Measurements from ENCODE around the gene LYSMD3.
A peak's percentile ranks its signal among the peaks of the same experiment; 100 is the strongest.
"Not testable (repeated sequence)": the region's sequence is repeated elsewhere in the genome, so short reads cannot be mapped to it uniquely, and the experiment has no call there.

Gene LYSMD3

DNA sequence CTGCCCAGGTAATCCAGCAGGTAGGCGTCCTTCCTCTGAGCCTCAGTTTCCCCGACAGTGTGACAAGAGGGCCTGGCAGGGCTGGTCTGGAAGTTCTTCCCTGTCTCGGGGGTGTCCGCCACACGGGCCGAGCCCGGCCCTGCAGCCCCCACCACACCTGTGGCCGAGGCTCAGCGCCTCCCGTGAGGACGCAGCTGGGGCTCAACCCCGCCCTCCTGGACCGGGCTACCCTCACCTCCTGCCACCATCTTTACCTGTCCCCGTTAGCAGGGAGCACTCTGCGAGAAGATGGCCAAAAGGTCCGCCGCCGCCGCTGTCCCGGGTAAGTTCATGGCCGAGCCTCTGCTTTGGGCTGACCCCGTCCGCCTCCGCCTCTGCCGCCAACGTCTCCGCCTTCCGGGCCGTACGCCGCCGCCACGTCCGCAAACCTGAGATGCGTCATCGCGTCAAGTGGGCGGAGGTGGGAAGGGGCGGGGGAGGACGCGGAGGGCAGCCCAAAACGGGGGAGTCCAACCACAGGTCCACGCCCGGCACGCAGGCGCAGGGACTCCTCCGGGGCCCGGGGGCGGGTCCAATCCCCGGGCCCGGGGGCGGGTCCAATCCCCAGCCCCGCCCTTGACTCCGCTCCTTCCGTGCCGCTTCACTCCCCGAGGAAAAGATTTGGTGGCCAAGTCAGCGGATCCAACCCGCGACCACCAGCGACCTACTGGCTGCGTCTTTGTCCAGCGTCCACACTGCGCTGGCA lies at the start of gene LYSMD3:
Gene LYSMD3 (minus strand): TSS at position 391 of the 745 bp plus-strand sequence. CDS start 4,295 bp downstream, outside the sequence.
- DNase-seq, result peak; percentile 96

DNA sequence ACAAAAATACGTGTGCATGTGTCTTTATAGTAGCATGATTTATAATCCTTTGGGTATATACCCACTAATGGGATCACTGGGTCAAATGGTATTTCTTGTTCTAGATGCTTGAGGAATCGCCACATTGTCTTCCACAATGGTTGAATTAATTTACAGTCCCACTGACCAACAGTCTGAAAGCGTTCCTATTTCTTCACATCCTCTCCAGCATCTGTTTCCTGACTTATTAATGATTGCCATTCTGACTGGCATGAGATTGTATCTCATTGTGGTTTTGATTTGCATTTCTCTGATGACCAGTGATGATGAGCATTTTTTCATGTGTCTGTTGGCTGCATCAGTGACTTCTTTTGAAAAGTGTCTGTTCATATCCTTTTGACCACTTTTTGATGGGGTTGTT lies 47.2 kb upstream of the LYSMD3 start:
- DNase-seq, result not testable (repeated sequence)

DNA sequence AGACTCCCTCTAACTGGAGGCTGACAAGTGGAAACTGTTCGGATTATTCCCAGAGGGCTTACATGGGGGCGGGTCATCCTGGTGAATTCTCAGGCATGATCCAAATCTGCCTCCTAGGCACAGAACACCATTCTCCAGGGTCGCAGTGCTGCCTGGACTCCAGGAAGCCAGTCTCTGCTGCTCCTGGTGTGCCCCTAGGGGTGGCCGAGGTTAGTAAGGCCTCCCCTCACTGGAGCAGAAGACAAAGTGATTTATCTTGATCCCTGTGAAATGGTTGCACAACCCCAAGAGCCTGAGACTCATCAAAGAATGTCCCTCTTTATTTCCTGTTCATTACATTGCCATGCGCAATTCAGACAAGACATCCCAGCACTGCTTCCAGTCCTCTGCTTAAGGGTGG lies 46.3 kb upstream of the LYSMD3 start:
- DNase-seq, result no peak

DNA sequence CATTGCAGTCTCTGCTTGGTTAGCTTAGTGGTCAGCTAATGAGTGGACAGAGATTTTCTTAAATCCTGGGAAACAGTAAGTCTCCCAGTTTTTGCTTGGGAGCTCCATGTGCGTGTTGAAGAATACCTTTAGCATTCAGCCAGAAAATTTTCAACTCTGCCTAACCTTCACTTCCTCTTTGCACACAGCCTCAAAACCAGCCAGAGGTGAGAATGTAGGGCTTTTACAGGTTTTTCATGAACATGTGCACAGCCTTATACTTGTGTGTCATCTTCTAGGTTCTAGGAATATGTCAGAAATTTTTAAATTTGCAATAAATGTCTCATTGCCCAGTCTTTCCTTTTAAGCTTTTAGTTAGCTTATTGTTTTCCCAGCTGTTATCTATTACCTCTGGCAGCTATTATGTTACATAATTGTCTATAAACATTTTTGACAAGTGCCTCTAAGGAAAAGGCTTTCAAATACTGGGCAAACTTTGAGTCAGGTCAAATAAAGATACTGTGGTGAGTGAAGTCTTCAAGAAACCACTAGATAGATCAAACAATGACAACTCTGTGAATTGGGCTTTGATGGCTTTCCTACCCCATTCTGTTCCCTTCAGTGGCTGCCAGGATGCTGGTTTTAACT lies 41.9 kb upstream of the LYSMD3 start:
- DNase-seq, result no peak

DNA sequence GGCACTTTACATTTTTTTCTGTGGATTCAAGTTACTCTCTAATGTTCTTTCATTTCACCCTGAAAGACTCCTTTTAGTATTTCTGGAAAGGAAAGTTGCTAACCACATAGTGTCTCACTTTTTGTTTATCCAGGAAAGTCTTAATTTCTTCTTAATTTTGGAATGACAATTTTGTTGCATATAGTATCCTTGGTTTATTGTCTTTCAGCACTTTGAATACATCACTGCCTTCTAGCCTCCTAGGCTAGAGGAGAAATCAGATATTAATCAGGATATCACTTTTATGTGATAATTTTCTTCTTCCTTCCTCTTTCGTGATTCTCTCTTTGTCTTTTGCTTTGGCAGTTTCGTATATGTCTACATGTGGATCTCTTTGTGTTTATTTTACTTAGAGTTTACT lies 40.6 kb upstream of the LYSMD3 start:
- DNase-seq, result no peak

DNA sequence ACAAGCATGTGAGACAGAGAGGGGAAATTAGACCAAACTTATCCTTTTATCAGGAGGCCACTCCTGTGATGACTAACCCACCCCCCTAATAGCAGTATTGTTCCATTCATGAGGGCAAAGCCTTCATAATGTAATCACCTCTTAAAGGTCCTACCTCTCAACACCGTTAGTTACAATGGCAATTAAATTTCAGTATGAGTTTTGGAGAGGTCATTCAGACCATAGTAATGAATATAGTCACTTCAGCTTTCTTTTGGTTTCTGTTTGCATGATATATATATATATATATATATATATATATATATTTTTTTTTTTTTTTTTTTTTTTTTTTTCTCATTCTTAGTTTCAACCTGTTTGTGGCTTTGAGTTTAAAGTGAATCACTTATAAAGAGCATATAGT lies 39.7 kb upstream of the LYSMD3 start:
- DNase-seq, result no peak

DNA sequence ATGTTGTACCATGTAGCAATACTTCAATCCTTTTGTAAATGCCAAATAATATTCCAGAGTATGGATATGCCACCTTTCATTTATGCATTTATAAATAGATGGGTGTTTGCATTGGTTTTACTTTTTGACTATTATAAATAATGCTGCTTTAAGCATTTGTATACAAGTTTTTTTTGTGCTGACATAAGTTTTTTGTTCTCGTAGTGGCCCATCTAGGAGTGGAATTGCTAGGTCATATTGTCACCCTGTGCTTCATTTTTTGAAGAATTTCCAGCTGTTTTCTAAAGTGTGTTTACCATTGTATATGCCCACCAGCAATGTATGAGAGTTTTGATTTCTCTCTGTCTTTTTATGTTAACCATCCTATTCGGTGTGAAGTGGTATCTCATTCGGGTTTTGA lies 36.1 kb upstream of the LYSMD3 start:
- no peak for DNase-seq

DNA sequence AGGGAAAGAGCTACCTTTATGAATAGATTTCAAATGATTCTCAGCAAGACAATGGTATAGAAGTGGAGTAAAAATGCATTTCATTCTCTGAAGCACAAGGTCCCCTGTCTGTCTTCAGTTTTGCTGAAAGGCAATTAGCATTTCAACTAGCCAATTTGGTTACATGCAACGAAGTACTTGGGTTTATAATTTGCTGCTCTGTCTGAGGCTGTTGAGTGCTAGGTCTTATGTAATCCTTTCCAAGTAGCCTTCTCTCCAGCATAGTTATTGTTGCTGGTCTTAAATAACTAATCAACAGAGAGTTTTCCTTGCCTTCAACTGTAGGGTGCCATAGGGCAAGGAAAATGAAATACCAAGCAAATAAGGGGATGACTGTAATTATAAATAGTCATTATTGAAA lies 33.7 kb upstream of the LYSMD3 start:
- DNase-seq, result no peak

DNA sequence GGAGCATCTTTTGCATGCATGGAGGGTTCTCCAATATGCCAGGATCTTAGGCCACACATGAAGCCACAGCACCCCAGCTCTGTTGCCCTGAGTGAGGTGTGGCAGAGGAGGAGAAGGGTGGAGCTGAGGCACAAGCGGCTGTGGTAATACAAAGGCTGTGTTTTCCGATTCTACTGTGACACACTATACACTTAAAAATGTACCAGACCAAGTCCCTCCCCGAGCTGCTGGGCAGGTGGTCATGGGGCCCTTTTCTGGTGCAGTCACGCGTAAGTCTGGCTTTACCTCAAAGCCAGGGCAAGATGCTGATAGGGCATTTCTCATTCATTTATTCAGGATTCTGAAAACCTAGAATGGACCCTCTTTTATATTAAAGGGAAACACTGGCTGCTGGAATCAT lies 33.0 kb upstream of the LYSMD3 start:
- DNase-seq, result peak; percentile 49

DNA sequence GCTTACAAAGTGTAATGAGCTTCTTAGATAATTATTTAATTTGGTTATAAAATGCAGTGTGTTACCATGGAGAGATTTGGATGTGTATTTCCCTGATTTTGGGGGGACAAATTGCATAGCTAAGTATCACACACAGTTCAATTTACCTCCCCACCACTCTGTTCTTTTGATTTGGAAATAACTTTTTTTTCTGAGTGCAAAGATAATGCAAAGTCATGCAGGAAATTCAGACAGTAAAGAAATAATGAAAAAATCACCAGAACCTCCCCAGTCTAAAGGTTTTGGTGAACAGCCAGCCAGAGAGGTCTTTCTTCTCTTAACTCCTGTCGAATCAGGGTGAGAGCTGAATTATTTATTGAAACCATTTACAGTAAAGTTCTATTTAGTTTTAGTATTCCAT lies 32.4 kb upstream of the LYSMD3 start:
- DNase-seq, result no peak

DNA sequence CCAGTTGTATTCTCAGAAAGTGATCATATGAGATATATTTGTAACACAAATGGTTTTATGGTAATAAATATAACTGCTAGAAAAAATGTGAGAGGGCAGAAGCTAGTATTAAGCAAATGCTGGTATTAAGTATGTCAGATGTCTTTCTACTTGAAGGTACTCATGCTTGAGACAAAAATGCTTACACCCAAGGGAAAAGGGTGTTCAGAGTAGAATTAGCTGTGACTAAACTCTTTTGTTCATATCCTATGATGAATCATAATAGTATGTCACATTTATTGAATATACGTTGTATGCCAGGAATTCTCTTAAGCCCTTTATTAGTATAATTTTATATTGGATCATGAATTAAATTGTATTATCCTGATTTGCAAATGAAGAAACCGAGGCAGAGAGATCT lies 31.4 kb upstream of the LYSMD3 start:
- DNase-seq, result no peak

DNA sequence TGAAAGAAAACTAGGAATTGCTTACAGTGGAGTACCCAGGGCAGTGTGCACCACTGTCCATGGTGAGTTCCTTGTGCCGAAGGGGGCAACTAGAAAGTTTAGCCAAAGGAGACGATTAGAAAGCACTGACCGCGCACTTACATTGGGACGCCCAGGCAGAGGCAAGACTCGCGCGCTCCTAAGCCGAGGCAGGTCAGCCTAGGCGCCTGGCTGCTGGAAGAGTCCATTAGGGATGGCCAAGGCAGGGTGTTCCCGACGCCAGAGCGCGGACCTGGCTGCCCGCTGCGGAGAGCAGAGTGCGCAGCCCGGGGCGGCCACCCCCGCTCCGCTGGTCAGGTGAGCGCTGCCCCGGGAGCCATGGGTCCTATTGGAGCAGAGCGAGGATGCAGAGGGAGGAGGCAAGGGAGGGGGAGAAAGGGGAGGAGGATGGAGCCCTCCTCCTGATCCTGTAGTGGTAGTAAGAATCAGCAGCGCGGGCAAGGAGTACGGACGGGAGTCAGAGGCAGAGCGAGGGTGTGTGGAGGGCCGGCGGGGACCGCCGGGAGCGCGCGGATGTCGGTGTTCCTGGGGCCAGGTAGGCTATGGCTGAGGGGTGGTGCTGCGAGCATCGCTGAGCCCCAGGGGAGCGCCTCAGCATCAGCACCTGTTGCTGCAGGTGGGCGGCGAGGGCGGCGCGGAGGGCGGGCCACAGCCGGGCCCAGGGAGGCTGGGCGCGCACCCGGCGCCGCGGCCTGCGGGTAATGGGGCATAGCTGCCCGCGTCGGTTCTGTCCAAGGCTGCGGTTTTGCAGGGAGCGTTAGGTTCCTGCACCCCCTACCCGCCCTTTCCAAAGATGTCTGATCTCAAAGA lies 29.2 kb upstream of the LYSMD3 start, which contains the start of gene ADGRV1:
Gene ADGRV1 (plus strand): TSS at position 454 of the 849 bp plus-strand sequence. CDS start 99 bp downstream, at position 553.
- peak; percentile 97 for DNase-seq

DNA sequence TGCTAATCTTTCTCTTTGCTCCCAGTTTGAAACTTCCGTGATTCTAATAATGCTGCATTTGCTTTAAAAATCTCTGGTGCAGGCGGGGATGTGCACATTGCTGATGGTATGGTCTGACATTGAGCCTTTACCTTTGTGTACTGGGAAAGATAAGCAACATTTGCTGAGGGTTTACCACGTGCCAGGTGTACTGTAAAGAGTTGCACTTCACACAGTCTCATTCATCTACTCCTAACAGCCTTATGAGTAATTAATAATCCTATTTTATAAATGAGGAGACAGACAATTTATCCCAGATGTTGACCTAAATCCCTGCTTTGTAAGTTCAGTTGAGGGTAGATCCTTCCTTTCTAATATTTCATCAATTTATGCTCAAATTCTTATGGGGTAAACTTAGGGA lies 28.5 kb upstream of the LYSMD3 start:
- DNase-seq, result no peak

DNA sequence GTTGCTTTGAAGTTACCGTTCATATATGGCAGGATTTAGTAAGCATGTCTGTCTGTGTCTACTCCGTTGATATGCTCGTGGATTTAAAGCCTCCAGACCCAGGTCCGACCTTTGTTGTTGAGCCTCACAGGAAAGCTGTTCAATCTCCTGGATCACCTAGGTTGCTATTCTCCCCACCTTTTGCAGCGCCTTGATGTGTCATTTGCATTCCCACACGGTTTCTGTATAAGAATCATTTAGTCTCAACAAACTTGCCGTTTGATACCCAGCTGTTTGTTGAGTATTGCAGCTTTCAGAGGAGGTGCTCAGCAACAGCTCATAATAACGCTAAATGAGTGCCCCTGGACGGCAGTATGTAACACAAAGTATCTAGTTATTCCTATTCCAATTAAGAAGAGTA lies 28.0 kb upstream of the LYSMD3 start:
- no peak for DNase-seq

DNA sequence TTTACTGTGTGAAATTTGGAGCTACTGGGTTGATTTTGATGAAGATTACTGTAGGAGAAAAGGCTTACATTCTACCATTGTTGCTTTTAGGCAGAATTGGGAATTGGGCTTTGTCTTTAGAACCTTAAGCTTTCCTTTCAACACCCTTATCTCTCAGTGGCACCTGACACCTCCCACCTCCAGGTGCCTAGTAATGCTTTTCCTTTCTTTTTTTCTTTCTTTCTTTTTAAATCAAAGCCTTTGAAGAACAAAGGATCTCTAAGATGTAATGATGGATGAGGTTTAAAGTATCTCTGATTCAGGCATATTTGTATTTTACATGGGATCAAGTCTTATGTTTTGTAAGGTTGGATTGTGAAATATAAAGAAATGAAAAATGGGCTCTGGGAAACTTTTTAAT lies 26.3 kb upstream of the LYSMD3 start:
- no peak for DNase-seq

DNA sequence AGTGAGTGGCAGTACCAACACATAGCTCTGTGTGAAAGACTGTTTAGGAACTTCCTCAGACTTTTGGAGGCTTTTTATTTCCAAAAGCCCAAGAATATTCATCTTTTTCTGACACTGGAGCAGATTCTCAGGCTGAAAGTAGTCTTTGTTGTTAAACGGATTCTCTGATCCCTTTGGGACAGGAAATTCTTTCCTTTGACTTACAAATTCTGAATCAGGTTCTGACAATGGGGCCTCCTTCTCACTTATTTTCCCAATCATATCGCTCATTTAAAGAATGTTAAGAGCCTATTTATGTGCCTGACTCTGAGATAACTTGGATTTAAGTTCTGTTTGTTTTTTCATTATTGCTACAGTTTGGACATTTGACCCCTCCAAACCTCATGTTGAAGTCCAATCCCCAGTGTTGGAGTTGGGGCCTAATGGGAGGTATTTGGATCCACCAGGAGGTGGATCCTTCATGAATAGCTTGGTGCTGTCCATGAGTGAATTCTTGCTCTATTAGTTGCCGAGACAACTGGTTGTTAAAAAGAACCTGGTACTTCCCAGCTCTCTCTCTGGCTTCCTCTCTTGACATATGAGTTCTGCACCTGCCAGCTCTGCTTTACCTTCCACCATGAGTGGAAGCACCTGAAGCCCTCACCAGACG lies 25.1 kb upstream of the LYSMD3 start:
- no peak for DNase-seq

DNA sequence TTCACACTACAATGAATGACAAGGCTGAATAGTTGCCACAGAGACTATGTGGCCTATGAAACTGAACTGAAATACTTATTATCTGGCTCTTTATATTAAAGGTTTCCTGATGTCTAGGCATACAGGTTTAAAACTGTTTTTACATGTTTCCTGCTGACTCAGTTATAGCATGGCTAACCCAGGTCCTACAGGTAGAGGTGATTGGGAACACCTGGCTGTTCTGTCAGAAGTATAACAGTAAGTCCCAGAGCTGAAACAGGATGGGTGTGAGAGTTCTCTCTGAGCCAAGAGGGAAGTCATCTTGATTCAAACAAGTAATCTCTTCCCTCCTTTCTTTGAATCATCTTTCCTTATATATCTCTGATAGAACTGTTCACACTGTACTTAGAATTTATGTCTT lies 24.3 kb upstream of the LYSMD3 start:
- DNase-seq, result no peak

DNA sequence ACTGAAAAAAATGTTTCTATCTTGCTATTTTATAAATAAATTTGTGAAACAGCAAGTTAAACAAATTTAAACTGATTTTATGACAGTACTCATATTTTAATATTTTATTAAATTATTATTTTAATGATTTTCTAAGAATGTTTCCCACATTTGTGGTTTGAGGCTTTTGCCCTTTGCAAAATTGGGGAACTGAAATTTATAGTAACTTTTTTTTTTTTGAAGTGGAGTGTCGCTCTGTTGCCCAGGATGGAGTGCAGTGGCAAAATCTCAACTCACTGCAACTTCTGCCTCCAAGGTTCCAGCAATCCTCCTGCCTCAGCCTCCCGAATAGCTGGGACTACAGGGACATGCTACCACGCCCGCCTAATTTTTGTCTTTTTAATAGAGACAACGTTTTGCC lies 22.0 kb upstream of the LYSMD3 start:
- DNase-seq, result no peak

DNA sequence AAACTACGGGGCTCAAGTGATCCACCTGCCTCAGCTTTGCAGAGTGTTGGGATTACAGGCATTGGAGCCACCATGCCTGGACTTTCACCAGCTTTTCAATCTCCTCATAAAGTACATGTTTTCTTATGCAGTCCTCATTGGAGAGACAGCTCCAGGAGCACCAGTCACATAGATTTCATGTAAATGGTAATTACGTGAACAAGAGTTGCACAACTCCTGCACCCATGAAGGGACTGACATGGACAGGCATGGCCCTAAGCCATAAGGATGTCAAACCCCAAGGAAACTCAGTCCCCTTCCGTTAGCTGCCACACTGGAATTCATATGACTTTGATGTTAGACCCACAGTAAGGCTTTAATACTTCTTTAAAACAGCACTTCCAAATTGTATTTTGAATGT lies 21.6 kb upstream of the LYSMD3 start:
- no peak for DNase-seq

DNA sequence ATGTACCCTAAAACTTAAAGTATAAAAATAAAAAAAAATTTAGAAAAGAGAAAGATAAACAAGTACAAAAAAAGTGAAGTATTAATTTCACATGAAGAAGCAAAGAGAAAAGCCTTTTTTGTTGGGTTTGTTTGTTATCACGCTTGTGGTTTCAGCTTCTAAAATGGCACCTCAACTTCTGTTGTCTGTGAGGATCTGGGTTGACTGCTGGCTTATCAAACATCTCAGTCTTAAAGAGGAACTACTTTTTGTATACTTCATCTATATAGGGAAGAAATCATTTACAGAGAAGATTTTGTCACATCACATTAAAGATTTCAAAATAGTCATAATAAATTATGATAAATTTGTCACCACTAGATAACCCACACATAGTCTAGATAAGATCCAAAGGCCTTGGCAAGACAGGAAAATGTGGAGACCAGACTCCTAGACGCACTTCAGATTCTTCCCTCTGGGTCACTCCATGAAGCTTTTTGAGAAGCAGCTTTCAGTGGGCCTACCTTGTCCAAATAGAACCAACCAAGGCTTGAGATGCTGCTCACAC lies 20.4 kb upstream of the LYSMD3 start:
- no peak for DNase-seq

DNA sequence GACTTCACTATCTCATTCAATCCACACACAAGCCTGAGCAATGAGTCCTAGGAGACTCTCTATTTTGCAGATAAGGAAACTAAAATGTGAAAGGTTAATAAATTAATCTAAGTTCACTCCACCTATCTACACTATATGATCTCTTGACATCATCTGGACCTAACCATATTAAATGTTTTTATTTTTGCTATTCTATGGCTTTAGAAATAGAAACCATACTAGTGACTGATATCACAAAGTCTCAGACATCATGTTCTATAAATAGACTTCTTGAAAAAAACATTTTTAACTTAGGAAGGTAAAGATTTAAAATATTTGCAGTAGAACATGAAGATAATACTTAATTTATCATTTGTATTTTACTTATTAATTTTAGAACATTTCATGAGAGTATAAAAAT lies 19.8 kb upstream of the LYSMD3 start:
- no peak for DNase-seq

DNA sequence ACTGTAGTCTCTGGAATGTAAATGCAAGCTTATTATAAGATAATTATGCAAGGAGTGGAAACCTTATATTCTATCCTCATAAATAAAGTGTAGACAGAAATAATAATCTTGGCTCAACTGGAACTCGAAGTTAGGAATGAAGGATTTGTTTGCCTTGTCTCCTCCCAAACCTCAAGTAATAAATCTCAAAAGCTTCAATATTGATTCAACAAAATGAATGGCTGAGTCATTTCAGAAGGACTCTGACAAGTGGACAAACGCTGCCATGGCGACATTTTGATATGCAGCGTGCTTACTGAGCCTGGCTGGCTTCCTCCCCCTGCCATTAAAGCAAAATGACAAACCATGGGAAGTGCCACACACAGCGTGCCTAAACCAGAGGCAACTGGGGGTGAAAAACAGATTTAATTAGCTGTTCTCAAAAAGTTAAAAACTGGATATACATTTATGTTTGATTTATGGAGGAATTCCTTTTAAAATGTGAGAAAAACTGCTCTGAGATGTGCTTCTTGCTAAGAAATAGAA lies 18.7 kb upstream of the LYSMD3 start:
- peak; percentile 82 for DNase-seq

DNA sequence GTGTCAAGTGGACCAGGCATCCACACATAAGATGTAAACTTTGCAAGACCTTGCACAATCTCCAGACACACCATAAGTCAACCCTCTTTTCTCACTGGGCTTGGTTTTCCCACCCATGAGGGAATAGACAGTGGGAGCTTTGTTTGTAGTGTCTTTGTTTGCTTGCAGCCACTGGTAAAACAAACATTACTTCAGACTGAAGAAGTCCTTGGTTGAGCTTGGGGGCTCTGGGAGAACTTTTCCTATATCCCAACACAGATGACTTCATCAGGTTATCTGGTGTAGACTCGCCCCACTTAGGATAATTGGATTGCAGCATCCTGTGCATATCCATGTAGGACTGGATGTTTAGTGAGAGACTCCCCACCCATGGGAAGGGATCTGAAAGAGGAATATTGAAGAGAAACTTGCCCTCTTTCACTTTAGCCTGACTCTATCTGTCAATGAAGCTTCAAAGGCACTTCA lies 17.7 kb upstream of the LYSMD3 start:
- DNase-seq, result no peak
